Fibroblast of lung (primary cell): ENCODE measurements around the gene ZNF565. TPM values are rescaled to one million over a fixed set of nuclear protein-coding genes. Genes with fewer than 3 reads are reported as not detected.

Experiments
- DNase-seq, 2 donors: peaks; one replicate each; pipeline versions ENCODE4 v3.0.0 to v3.0.0-alpha.2; 2010; ENCODE audit warnings: low read depth in 2 of 2
- H2AFZ ChIP-seq: 2 replicates; pipeline ENCODE4 v1.5.1; 2012; ENCODE audit warnings: low read length, control low read depth, inconsistent platforms
- H3K27ac ChIP-seq: 2 replicates; pipeline ENCODE4 v1.5.1; 2011; ENCODE audit warnings: low read length, control low read depth; ENCODE audit not compliant: insufficient read depth
- H3K27me3 ChIP-seq: 2 replicates; pipeline ENCODE4 v1.5.1; 2011; ENCODE audit warnings: mild to moderate bottlenecking, low read length; ENCODE audit not compliant: control insufficient read depth, insufficient read depth
- H3K36me3 ChIP-seq: 2 replicates; pipeline ENCODE4 v1.5.1; 2011; ENCODE audit warnings: low read length; ENCODE audit not compliant: control insufficient read depth, insufficient read depth
- H3K4me1 ChIP-seq: 2 replicates; pipeline ENCODE4 v1.5.1; 2011; ENCODE audit warnings: low read length; ENCODE audit not compliant: control insufficient read depth, insufficient read depth; ENCODE audit errors: extremely low read depth
- H3K4me2 ChIP-seq: 2 replicates; pipeline ENCODE4 v1.5.1; 2011; ENCODE audit warnings: low read length, control low read depth; ENCODE audit not compliant: insufficient read depth; ENCODE audit errors: extremely low read depth
- H3K4me3 ChIP-seq, 4 experiments: fragments of 200-600 bp in 1 of 4; sonication (generic) in 1 of 4; replicated peaks in 1 of 4; 2 replicates each; pipeline ENCODE4 v1.5.1; 2011 to 2016; ENCODE audit warnings: low read length in 4 of 4, low read depth in 3 of 4, mild to moderate bottlenecking in 3 of 4, control low read depth in 2 of 4, inconsistent platforms in 1 of 4, mixed read lengths in 1 of 4; ENCODE audit not compliant: insufficient read depth in 1 of 4; ENCODE audit errors: control extremely low read depth in 1 of 4
- H3K79me2 ChIP-seq: 2 replicates; pipeline ENCODE4 v1.5.1; 2012; ENCODE audit warnings: mild to moderate bottlenecking, low read length, inconsistent platforms; ENCODE audit not compliant: control insufficient read depth, insufficient read depth
- H3K9ac ChIP-seq: 2 replicates; pipeline ENCODE4 v1.5.1; 2011; ENCODE audit warnings: mild to moderate bottlenecking, low read length, control low read depth; ENCODE audit not compliant: insufficient read depth
- H3K9me3 ChIP-seq: 2 replicates; pipeline ENCODE4 v1.5.1; 2012; ENCODE audit warnings: low read depth, low read length; ENCODE audit not compliant: control insufficient read depth, insufficient read depth
- H4K20me1 ChIP-seq: 2 replicates; pipeline ENCODE4 v1.5.1; 2011; ENCODE audit warnings: low read length; ENCODE audit not compliant: control insufficient read depth, insufficient read depth; ENCODE audit errors: extremely low read depth
- CTCF ChIP-seq, 2 donors: IDR thresholded peaks in 1 of 2; conservative IDR thresholded peaks in 1 of 2; 1 replicate in 1 of 2; 2 replicates in 1 of 2; pipeline ENCODE4 v1.5.1; 2011 to 2012; ENCODE audit warnings: low read length in 2 of 2, control low read depth in 1 of 2, inconsistent platforms in 1 of 2, low read depth in 1 of 2, mild to moderate bottlenecking in 1 of 2
- EZH2 ChIP-seq: IDR thresholded peaks from 2 replicates; pipeline ENCODE4 v1.5.1; 2012; ENCODE audit warnings: low read length, control low read depth, mild to moderate bottlenecking; ENCODE audit errors: missing control alignments
- polyA plus RNA-seq, 2 donors: library from polyadenylated mRNA; depleted of rRNA in 1 of 2; stranded (reverse) in 1 of 2; unstranded in 1 of 2; fragments of >200 nt; gene quantifications; 2 replicates each; pipeline ENCODE4 v1.2.1, GENCODE V29; 2011 to 2012; ENCODE audit warnings: missing spikeins in 1 of 2
- total RNA-seq: library from RNA; depleted of rRNA; stranded (reverse); fragments of >200 nt; gene quantifications from 2 replicates; pipeline ENCODE4 v1.2.1, GENCODE V29; 2014

Gene ZNF565
- total and polyA plus RNA-seq, 2 donors (not counting 1 experiment from before 2014, with no cell fraction given) = 4.3 to 6.3 TPM

- Histone ChIP-seq H2AFZ (no peak overlapping the region), H3K4me1 (peaks cover 6% of the 10 kb centered on the region), H3K4me2 (no peak overlapping the region), H3K9ac (no peak overlapping the region), H3K79me2 (peaks cover 2% of the 10 kb centered on the region), H3K4me3 (no peak overlapping the region), H3K27me3 (no peaks in the 10 kb centered on the region), H3K27ac (no peak overlapping the region), H3K9me3 (no peaks in the 10 kb centered on the region), H4K20me1 (no peaks in the 10 kb centered on the region), H3K36me3 (peaks cover 25% of the 10 kb centered on the region)
- no peak for DNase-seq
- no peak for TF ChIP-seq EZH2
- TF ChIP-seq CTCF (conservative IDR thresholded peaks at IDR 0.05 in 1 of 2, IDR thresholded peaks at IDR 0.05 in 1 of 2; ENCODE audit: low read depth in 1 of 2, low read length in 2 of 2) = no peak
These were observed 64.6 kb downstream of the ZNF565 start for GRCh38 chr19:36149673-36150406.

- H3K27me3 ChIP-seq = no peaks in the 10 kb centered on the region
- H2AFZ ChIP-seq = no peak overlapping the region
- H3K4me1 ChIP-seq = no peaks in the 10 kb centered on the region
- H3K9me3 ChIP-seq = no peaks in the 10 kb centered on the region
- peaks cover 29% of the 10 kb centered on the region for H3K79me2 ChIP-seq
- H3K4me3 ChIP-seq = no peak overlapping the region
- no peak for DNase-seq
- no peak for TF ChIP-seq EZH2
- no peak for TF ChIP-seq CTCF (conservative IDR thresholded peaks at IDR 0.05 in 1 of 2, IDR thresholded peaks at IDR 0.05 in 1 of 2; ENCODE audit: low read depth in 1 of 2, low read length in 2 of 2)
- no peaks in the 10 kb centered on the region for H4K20me1 ChIP-seq
- H3K36me3 ChIP-seq = peaks cover 39% of the 10 kb centered on the region
- no peak overlapping the region for H3K27ac ChIP-seq
- no peak overlapping the region for H3K4me2 ChIP-seq
- no peak overlapping the region for H3K9ac ChIP-seq
These were observed 69.8 kb downstream of the ZNF565 start for GRCh38 chr19:36144624-36145023.

DNA sequence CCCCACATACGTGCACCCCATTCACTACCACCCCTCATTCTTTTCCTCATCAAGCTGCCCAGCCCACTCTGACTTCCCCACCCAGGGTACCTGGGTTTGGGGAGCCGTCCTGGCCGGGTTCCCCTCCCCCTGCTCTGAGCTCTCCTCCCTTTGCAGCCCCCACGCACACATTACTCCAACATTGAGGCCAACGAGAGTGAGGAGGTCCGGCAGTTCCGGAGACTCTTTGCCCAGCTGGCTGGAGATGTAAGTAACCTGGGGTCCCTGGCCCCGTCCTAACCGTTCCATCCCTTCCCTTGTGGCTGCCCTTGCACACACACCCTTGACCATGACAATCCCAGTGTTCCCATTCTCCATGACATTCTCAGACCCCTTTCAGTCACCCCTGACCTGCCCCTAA lies 72.0 kb downstream of the ZNF565 start:
- no peak overlapping the region for H3K4me3 ChIP-seq
- peaks cover 29% of the 10 kb centered on the region for H3K79me2 ChIP-seq

More for the DNA sequence above, 72.0 kb downstream of the ZNF565 start:
- no peak overlapping the region for H3K27ac ChIP-seq
- H4K20me1 ChIP-seq = no peaks in the 10 kb centered on the region
- no peak overlapping the region for H3K9ac ChIP-seq
- DNase-seq = no peak
- H3K36me3 ChIP-seq = peaks cover 31% of the 10 kb centered on the region
- no peaks in the 10 kb centered on the region for H3K9me3 ChIP-seq
- H3K4me1 ChIP-seq = peaks cover 4% of the 10 kb centered on the region
- no peak overlapping the region for H2AFZ ChIP-seq
- no peaks in the 10 kb centered on the region for H3K27me3 ChIP-seq
- H3K4me2 ChIP-seq = no peak overlapping the region
- no peak for TF ChIP-seq CTCF (conservative IDR thresholded peaks at IDR 0.05 in 1 of 2, IDR thresholded peaks at IDR 0.05 in 1 of 2; ENCODE audit: low read depth in 1 of 2, low read length in 2 of 2)
- no peak for TF ChIP-seq EZH2
